Tibial nerve (tissue), 4 donors: ENCODE results near the gene TSSK2. TPM values are rescaled to one million over a fixed set of nuclear protein-coding genes. Genes with fewer than 3 reads are reported as not detected.
"Not testable (repeated sequence)": the region's sequence is repeated elsewhere in the genome, so short reads cannot be mapped to it uniquely, and the experiment has no call there.

ENCODE experiments used
- DNase-seq, 2 donors: peaks; one replicate each; pipeline ENCODE4 v3.0.0-alpha.2; 2019; ENCODE audit warnings: low spot score in 2 of 2
- H3K27ac ChIP-seq, 4 donors: fragments of 200-600 bp; sonication (generic) in 3 of 4; one replicate each; pipeline ENCODE4 v1.5.1; 2017 to 2019; ENCODE audit warnings: mild to moderate bottlenecking in 1 of 4
- H3K27me3 ChIP-seq, 2 donors: fragments of 200-600 bp; sonication (generic) in 1 of 2; one replicate each; pipeline versions ENCODE4 v1.5.1 to v1.6.0; 2017 to 2019
- H3K36me3 ChIP-seq, 3 donors: fragments of 200-600 bp; sonication (generic); one replicate each; pipeline ENCODE4 v1.5.1; 2018 to 2019
- H3K4me1 ChIP-seq, 4 donors: fragments of 200-600 bp; sonication (generic) in 3 of 4; one replicate each; pipeline ENCODE4 v1.5.1; 2017 to 2019
- H3K4me3 ChIP-seq, 4 donors: fragments of 200-600 bp; sonication (generic) in 3 of 4; one replicate each; pipeline ENCODE4 v1.5.1; 2017 to 2019; ENCODE audit warnings: mild to moderate bottlenecking in 1 of 4, moderate library complexity in 1 of 4
- H3K9me3 ChIP-seq, 4 donors: fragments of 200-600 bp; sonication (generic) in 3 of 4; one replicate each; pipeline ENCODE4 v1.5.1; 2017 to 2019
- EP300 ChIP-seq, 2 donors: sonication (generic); formaldehyde crosslinking; IDR thresholded peaks; one replicate each; pipeline ENCODE4 v1.6.1; 2017; ENCODE audit warnings: antibody characterized with exemption in 2 of 2, mild to moderate bottlenecking in 1 of 2
- POLR2A ChIP-seq, 2 donors: fragments of 450-650 bp; IDR thresholded peaks; one replicate each; pipeline ENCODE4 v1.6.1; 2017; ENCODE audit warnings: antibody characterized with exemption in 2 of 2, mild to moderate bottlenecking in 2 of 2, moderate library complexity in 2 of 2
- WGBS, 2 donors: methylation state at CpG; one replicate each; pipeline ENCODE4 v1.1.5; 2018; 5-methylcytosine and 5-hydroxymethylcytosine counted together
- total RNA-seq, 4 donors: library from RNA; depleted of rRNA; stranded (reverse); fragments of >200 nt; gene quantifications; one replicate each; pipeline ENCODE4 v1.1.0, GENCODE V29; 2016
- TF ChIP-seq, protein P1 (sequence below), 5 experiments: fragments of 200-600 bp in 3 of 5; fragments of 450-650 bp in 2 of 5; sonication (generic) in 3 of 5; IDR thresholded peaks; one replicate each; pipeline ENCODE4 v1.5.1; 2016 to 2019; ENCODE audit warnings: antibody characterized with exemption in 5 of 5, mild to moderate bottlenecking in 3 of 5, moderate library complexity in 2 of 5

Gene TSSK2
- total RNA-seq, result under 1 TPM in 1 of 4 donors, not detected in 3; 0.30 TPM

- Histone ChIP-seq H3K36me3 (peaks cover 0 to 55% (median 10%) of the 10 kb centered on the region in 3 donors), H3K27ac (no peak within 1 kb of the TSS), H3K9me3 (no peaks in the 10 kb centered on the region), H3K4me1 (no peaks in the 10 kb centered on the region), H3K4me3 (no peak within 1 kb of the TSS), H3K27me3 (no peaks in the 10 kb centered on the region)
- DNase-seq, result no peak
- WGBS, 2 donors, result 85 to 93% methylated on average over 19 to 27 of the region's 27 CpGs
- TF ChIP-seq, protein P1, sequence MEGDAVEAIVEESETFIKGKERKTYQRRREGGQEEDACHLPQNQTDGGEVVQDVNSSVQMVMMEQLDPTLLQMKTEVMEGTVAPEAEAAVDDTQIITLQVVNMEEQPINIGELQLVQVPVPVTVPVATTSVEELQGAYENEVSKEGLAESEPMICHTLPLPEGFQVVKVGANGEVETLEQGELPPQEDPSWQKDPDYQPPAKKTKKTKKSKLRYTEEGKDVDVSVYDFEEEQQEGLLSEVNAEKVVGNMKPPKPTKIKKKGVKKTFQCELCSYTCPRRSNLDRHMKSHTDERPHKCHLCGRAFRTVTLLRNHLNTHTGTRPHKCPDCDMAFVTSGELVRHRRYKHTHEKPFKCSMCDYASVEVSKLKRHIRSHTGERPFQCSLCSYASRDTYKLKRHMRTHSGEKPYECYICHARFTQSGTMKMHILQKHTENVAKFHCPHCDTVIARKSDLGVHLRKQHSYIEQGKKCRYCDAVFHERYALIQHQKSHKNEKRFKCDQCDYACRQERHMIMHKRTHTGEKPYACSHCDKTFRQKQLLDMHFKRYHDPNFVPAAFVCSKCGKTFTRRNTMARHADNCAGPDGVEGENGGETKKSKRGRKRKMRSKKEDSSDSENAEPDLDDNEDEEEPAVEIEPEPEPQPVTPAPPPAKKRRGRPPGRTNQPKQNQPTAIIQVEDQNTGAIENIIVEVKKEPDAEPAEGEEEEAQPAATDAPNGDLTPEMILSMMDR (IDR thresholded peaks at IDR 0.05), result no peak
- no peak for TF ChIP-seq EP300 (IDR thresholded peaks at IDR 0.05)
- no peak for TF ChIP-seq POLR2A (IDR thresholded peaks at IDR 0.05)
These were observed at the start of gene TSSK2 for GRCh38 chr22:19130959-19131684. Gene TSSK2 (plus strand): TSS chr22:19131308. CDS start chr22:19131400, 92 bp downstream.

- Histone ChIP-seq H3K36me3 (peaks cover 0 to 26% (median 0%) of the 10 kb centered on the region in 3 donors), H3K4me3 (no peak overlapping the region), H3K27me3 (no peaks in the 10 kb centered on the region), H3K4me1 (peaks cover 0 to 17% (median 10%) of the 10 kb centered on the region in 4 donors), H3K9me3 (no peaks in the 10 kb centered on the region), H3K27ac (no peak overlapping the region)
- no peak for DNase-seq
- WGBS, 2 donors, result 70 to 79% methylated on average over 3 of the region's 3 CpGs
- TF ChIP-seq EP300 (IDR thresholded peaks at IDR 0.05), result no peak
- no peak for TF ChIP-seq POLR2A (IDR thresholded peaks at IDR 0.05)
These were observed 49.8 kb upstream of the TSSK2 start for GRCh38 chr22:19081351-19081750.

DNA sequence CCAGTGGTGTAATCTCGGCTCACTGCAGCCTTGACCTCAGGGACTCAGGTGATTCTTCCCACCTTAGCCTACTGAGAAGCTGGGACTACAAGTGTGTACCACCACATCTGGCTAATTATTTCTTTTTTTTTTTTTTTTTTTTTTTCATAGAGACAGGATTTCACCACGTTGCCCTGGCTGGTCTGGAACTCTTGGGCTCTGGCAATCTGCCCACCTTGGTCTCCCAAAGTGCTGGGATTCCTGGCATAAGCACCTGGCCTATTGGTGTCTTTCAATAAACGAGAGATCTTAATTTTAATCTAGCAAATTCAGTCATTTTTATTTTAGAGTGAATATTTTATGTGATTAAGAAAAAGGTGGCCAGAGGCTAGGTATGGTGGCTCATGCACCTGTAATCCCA is 49.0 kb upstream of the TSSK2 start:
- TF ChIP-seq EP300 (IDR thresholded peaks at IDR 0.05), result no peak
- TF ChIP-seq, protein P1 (IDR thresholded peaks at IDR 0.05), result no peak
- no peak for TF ChIP-seq POLR2A (IDR thresholded peaks at IDR 0.05)
- Histone ChIP-seq H3K27me3 (no peaks in the 10 kb centered on the region), H3K4me3 (no peak overlapping the region), H3K9me3 (no peaks in the 10 kb centered on the region), H3K36me3 (peaks cover 0 to 26% (median 0%) of the 10 kb centered on the region in 3 donors), H3K27ac (no peak overlapping the region), H3K4me1 (peaks cover 0 to 25% (median 17%) of the 10 kb centered on the region in 4 donors)
- 73 to 77% methylated on average over 3 of the region's 3 CpGs for WGBS, 2 donors
- no peak for DNase-seq

DNA sequence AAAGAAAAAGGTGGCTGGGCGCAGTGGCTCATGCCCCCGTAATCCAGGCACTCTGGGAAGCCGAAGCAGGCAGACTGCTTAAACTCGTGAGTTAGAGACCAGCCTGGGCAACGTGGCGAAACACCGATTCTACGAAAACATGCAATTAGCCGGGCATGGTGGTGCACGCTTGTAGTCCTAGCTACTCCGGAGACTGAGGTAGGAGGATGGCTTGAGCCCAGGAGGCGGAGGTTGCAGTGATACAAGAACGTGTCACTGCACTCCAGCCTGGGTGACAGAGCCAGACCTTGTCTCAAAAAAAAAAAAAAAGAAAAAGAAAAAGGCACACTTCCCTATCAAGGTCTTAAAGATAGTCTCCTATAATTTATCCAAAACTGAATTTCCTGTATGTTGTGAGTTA is 48.3 kb upstream of the TSSK2 start:
- 76 to 85% methylated on average over 13 of the region's 13 CpGs for WGBS, 2 donors
- no peaks in the 10 kb centered on the region for H3K9me3 ChIP-seq
- no peak for TF ChIP-seq POLR2A (IDR thresholded peaks at IDR 0.05)
- TF ChIP-seq, protein P1 (IDR thresholded peaks at IDR 0.05), result no peak
- TF ChIP-seq EP300 (IDR thresholded peaks at IDR 0.05), result no peak
- no peak overlapping the region for H3K27ac ChIP-seq
- H3K4me3 ChIP-seq, result no peak overlapping the region
- no peaks in the 10 kb centered on the region for H3K27me3 ChIP-seq
- DNase-seq, result no peak
- peaks cover 0 to 26% (median 18%) of the 10 kb centered on the region in 4 donors for H3K4me1 ChIP-seq
- peaks cover 0 to 31% (median 0%) of the 10 kb centered on the region in 3 donors for H3K36me3 ChIP-seq

- not testable (repeated sequence) for H3K27me3 ChIP-seq, H3K4me3 ChIP-seq, H3K27ac ChIP-seq, DNase-seq, H3K9me3 ChIP-seq
- 92 to 100% methylated on average over 9 to 22 of the region's 30 CpGs for WGBS, 2 donors
- Histone ChIP-seq H3K36me3 (peaks cover 0 to 44% (median 0%) of the 10 kb centered on the region in 3 donors), H3K4me1 (peaks cover 0 to 26% (median 18%) of the 10 kb centered on the region in 4 donors)
These were observed 47.0 kb upstream of the TSSK2 start for GRCh38 chr22:19084126-19084525.

GRCh38 chr22:19084586-19084985 is 46.5 kb upstream of the TSSK2 start:
- H3K4me3 ChIP-seq, DNase-seq, H3K9me3 ChIP-seq, H3K27me3 ChIP-seq, H3K27ac ChIP-seq: not testable (repeated sequence)
- Histone ChIP-seq H3K4me1 (peaks cover 0 to 26% (median 18%) of the 10 kb centered on the region in 4 donors), H3K36me3 (peaks cover 0 to 44% (median 0%) of the 10 kb centered on the region in 3 donors)
- 86 to 91% methylated on average over 10 to 14 of the region's 32 CpGs for WGBS, 2 donors
